GM03348 (cell line): ENCODE measurements around the gene DDN.
A peak's percentile ranks its signal among the peaks of the same experiment; 100 is the strongest.

ENCODE experiments used
- DNase-seq: peaks from one replicate; pipeline ENCODE4 v3.0.0; 2012; ENCODE audit warnings: low spot score

Gene DDN

GRCh38 chr12:48966177-48966895, 32.8 kb downstream of the DDN start:
- DNase-seq = no peak

DNA sequence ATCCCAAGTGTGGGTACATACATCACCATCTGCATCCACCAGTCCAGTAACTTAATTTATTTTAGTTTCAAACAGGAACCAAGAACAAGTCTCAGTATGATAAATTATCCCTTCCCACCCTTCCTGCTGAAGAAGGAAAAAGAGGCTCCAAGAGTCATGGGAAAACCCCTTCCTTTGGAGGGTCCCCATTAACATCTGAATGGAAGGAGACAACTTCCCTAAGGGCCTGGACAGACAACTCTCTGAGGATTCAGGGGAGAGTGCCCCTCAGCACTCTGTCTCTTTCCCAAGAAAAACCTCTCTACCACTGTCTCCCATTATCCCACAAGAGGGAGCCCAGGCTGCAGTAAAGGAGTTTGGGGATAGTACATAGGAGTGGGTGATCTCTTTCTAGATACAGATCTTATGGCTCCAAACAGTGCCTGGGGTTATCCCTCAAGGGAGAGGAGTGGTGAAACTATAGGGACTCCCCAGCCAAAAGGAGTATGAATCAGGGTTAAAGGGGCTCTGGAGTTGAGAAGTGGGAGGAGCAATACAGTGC, 33.8 kb downstream of the DDN start:
- DNase-seq = no peak

DNA sequence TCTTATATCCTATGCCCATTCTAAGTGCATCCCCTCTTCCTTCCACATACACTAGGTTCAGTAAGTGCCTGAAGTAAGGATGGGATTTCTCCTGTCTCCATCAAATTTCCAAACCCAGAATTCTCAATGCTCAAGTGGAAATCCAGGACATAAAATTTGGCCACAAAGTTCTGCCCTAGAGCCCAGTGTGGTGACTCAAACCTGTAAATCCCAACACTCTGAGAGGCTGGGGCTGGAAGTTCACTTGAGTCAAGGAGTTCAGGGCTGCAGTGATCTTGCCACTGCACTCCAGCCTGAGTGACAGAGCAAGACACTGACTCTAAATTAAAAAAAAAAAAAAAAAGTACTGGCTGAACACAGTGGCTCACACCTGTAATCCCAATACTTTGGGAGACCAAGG, 37.4 kb downstream of the DDN start:
- no peak for DNase-seq

- DNase-seq = no peak
Observed at GRCh38 chr12:48961331-48961730, 37.8 kb downstream of the DDN start.

- DNase-seq = no peak
Observed at GRCh38 chr12:48960834-48961233, 38.3 kb downstream of the DDN start.

DNA sequence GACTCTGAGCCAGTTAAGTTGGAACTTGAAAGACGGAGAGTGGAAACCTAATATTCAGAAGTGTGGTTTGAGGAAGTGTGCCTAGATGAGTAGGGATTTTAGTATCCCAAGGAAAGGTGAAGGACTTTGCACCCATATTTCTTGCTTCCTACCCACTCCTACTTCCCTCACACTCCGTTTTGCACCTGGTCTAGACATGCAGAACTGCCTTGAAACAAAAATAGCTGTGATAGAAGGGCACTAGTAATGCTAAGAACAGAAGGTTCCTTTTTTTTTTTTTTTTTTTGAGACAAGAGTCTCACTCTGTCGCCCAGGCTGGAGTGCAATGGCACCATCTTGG, 41.2 kb downstream of the DDN start:
- no peak for DNase-seq

- DNase-seq = peak; percentile 98
Observed at GRCh38 chr12:48957141-48958048, 41.8 kb downstream of the DDN start, which contains the start of gene ARF3. Gene ARF3 (minus strand): TSS chr12:48957487. CDS start chr12:48941095, 16,392 bp downstream.

DNA sequence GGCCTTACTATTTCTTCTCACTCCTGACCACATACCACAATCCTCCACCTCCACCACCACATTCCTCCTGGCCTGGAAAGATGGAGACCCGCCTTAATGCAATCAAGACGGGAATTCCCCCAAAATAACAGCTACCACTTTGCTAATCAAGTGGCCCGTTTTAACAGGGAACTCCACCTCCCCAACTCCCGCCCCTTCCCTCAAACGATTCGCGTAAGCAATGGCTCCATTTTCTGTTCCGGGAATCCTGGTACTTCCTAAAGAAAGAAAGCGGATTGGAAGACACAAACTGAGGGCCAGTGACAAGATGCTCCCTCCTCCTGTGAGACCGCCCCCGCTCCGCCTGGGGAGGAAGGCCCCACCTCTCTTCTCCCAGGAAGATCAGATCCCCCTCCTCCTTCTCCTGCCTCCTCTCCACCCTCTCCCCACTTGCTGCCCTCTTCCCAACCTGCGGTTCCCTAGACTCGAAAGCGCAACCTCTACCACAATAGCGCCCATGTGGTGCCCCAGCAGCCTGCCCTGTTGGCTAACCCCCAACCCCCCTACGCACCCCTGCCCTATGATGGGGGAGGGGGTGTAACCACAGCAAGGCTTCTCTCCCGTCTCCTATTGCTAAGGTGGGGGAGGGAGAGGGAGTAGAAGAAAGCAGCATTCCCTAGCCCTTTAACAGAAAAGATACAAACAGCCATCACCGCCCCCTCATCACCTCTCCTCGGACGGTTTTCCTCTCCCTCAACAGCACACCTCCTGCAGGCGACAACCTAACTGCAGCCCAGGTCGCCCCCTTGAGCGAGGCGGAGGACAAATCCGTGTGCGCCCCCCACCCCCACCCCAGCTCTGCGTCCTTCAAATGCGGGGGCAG, 42.7 kb downstream of the DDN start:
- peak; percentile 96 for DNase-seq

DNA sequence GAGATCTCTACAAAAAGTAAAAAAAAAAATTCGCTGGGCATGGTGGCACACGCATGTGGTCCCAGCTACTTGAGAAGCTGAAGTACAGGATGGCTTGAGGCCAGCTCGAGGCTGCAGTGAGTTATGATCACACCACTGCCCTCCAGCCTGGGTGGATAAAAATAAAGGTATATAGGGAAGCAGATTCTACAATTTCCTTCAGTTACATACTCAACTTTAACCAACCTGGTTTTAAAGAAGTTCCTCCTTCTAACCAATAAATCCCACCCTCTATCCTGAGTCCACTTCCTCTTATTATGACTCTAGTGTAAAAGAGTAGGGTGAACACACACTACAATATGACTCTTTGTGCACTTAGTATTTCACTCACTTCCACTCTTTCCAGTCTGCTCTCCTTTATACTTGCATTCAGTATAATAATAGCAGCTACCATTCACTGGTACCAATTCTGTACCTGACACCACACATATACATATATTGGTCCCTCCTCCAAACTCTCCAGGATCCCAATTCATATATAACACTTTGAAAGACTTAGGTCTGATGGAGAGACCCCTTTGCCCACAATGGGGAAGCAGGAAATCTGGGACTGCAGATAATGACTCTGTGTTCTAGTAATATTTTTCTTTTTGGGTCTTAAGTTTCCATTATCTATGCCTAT, 44.2 kb downstream of the DDN start:
- DNase-seq = no peak

- no peak for DNase-seq
Observed at GRCh38 chr12:48954061-48954460, 45.1 kb downstream of the DDN start.

- DNase-seq = no peak
Observed at GRCh38 chr12:48952691-48953090, 46.5 kb downstream of the DDN start.

DNA sequence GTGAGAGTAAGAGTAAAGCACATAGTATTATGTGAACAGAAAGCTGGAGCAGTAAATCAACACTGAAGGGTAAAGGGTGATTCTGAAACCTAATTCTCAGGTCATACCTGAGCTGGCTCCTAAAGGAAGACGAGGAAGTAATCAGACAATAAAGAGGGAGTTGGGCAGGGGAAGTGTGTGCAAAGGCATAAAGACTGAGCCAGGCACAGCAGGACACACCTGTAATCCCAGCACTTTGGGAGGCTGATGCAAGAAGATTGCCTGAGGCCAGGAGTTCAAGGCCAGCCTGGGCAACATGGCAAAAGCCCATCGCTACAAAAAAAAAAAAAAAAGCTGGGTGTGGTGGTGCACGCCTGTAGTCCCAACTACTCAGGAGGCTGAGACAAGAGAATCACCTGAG, 51.4 kb downstream of the DDN start:
- DNase-seq = no peak

GRCh38 chr12:48946943-48947342, 52.2 kb downstream of the DDN start:
- DNase-seq = no peak

- DNase-seq = no peak
Observed at GRCh38 chr12:48946205-48946604, 53.0 kb downstream of the DDN start.
